A673 (cell line): ENCODE results near the gene TIGAR. TPM values are rescaled to one million over a fixed set of nuclear protein-coding genes. Genes with fewer than 3 reads are reported as not detected.

Source experiments
- BruUV-seq: library from RNA; stranded (reverse); fragments of 400-500 nt; replicated peaks from 2 replicates; lab custom pipeline; 2021; lab: Mats Ljungman, UMichigan
- CTCF ChIA-PET: fragments of 300-600 bp; sonication (Branson Sonifier 250); formaldehyde crosslinking; loops from one replicate; lab custom pipeline; 2022; ENCODE audit warnings: antibody characterized with exemption; lab: Charles Lee
- POLR2A ChIA-PET: fragments of 300-600 bp; sonication (Branson Sonifier 250); formaldehyde crosslinking; loops from one replicate; lab custom pipeline; 2022; ENCODE audit warnings: antibody characterized with exemption; ENCODE audit not compliant: low non-redundant PET; lab: Charles Lee
- DNase-seq: peaks from one replicate; pipeline ENCODE4 v3.0.0-alpha.2; 2015; ENCODE audit warnings: low spot score
- H3K27ac ChIP-seq: fragments of 200-600 bp; sonication (generic); 2 replicates; pipeline ENCODE4 v1.5.1; 2016; ENCODE audit warnings: mixed run types, low read depth, mild to moderate bottlenecking, mixed read lengths, antibody characterized with exemption, low read length; ENCODE audit not compliant: poor library complexity, severe bottlenecking
- H3K27me3 ChIP-seq: fragments of 200-600 bp; sonication (generic); replicated peaks from 2 replicates; pipeline ENCODE4 v1.6.1; 2017; ENCODE audit warnings: mixed run types, low read depth, mild to moderate bottlenecking, mixed read lengths, antibody characterized with exemption, low read length; ENCODE audit not compliant: insufficient read depth, poor library complexity
- H3K36me3 ChIP-seq: fragments of 200-600 bp; sonication (generic); 2 replicates; pipeline ENCODE4 v1.6.1; 2016; ENCODE audit warnings: mixed run types, mild to moderate bottlenecking, mixed read lengths, antibody characterized with exemption, low read length; ENCODE audit not compliant: insufficient read depth, poor library complexity, severe bottlenecking
- H3K4me1 ChIP-seq: fragments of 200-600 bp; sonication (generic); 2 replicates; pipeline ENCODE4 v1.6.1; 2017; ENCODE audit warnings: mixed run types, mild to moderate bottlenecking, mixed read lengths, antibody characterized with exemption, low read length; ENCODE audit not compliant: insufficient read depth, poor library complexity, severe bottlenecking
- H3K4me3 ChIP-seq: fragments of 200-600 bp; sonication (generic); 2 replicates; pipeline ENCODE4 v1.5.1; 2016; ENCODE audit warnings: low read depth, mixed run types, mild to moderate bottlenecking, mixed read lengths, low read length; ENCODE audit not compliant: poor library complexity, severe bottlenecking
- H3K9me3 ChIP-seq: fragments of 200-600 bp; sonication (generic); 2 replicates; pipeline ENCODE4 v1.6.1; 2016; ENCODE audit warnings: mixed run types, low read depth, mild to moderate bottlenecking, mixed read lengths, antibody characterized with exemption, low read length; ENCODE audit not compliant: poor library complexity, severe bottlenecking
- EZH2 ChIP-seq: fragments of 200-600 bp; sonication (generic); IDR thresholded peaks from 2 replicates; pipeline ENCODE4 v1.6.1; 2017; ENCODE audit warnings: borderline replicate concordance, low read depth, mild to moderate bottlenecking, mixed read lengths, antibody characterized with exemption, low read length; ENCODE audit not compliant: poor library complexity, severe bottlenecking
- intact Hi-C: fragments of 100-400 bp; cut with micrococcal nuclease; formaldehyde crosslinking; loops from one replicate; pipeline ENCODE4 v1.10.0; 2022; ENCODE audit not compliant: unreplicated experiment
- total RNA-seq: library from RNA; stranded (reverse); gene quantifications from 2 replicates; pipeline ENCODE4 v1.2.3, GENCODE V29; 2021
- TF ChIP-seq, protein P1 (sequence below): fragments of 300-800, 200-600 bp; sonication (generic); conservative IDR thresholded peaks from 2 replicates; pipeline ENCODE4 v1.5.1; 2017; ENCODE audit warnings: low read depth, mild to moderate bottlenecking, antibody characterized with exemption, low read length, moderate library complexity, mixed read lengths

The TIGAR gene
- total RNA-seq, 1 experiment from 2014 or later = 15.5 TPM

DNA sequence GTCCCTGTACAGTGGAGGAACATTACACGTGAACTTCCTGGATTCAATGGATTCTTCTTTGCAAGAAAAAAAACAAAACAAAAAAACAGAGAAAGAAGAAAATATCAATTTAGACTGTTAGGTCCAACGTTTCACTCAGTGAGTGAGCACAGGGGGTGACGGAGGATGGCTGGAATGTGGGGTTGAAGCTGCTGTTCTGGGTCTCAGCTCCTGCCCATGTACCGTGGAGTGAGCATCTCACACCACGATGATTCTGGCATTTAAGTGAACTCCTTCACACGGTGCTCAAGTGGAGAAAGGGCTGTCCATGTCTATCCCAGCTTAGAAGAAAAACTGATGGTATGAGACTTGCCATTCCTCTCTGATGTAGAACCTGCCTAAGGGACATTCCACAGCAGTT, 24.3 kb upstream of the TIGAR start:
- POLR2A ChIA-PET = no interaction called here
- CTCF ChIA-PET = no interaction called here
- H3K4me1 ChIP-seq = no peaks in the 10 kb centered on the region
- no peak overlapping the region for H3K27ac ChIP-seq
- no peak overlapping the region for H3K4me3 ChIP-seq
- no peak for TF ChIP-seq EZH2
- TF ChIP-seq, protein P1, sequence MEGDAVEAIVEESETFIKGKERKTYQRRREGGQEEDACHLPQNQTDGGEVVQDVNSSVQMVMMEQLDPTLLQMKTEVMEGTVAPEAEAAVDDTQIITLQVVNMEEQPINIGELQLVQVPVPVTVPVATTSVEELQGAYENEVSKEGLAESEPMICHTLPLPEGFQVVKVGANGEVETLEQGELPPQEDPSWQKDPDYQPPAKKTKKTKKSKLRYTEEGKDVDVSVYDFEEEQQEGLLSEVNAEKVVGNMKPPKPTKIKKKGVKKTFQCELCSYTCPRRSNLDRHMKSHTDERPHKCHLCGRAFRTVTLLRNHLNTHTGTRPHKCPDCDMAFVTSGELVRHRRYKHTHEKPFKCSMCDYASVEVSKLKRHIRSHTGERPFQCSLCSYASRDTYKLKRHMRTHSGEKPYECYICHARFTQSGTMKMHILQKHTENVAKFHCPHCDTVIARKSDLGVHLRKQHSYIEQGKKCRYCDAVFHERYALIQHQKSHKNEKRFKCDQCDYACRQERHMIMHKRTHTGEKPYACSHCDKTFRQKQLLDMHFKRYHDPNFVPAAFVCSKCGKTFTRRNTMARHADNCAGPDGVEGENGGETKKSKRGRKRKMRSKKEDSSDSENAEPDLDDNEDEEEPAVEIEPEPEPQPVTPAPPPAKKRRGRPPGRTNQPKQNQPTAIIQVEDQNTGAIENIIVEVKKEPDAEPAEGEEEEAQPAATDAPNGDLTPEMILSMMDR = no peak
- intact Hi-C loops = no loop called here
- no peaks in the 10 kb centered on the region for H3K36me3 ChIP-seq
- H3K9me3 ChIP-seq = no peaks in the 10 kb centered on the region
- BruUV-seq = no TSS peak
- peaks cover 12% of the 10 kb centered on the region for H3K27me3 ChIP-seq
- DNase-seq = no peak

DNA sequence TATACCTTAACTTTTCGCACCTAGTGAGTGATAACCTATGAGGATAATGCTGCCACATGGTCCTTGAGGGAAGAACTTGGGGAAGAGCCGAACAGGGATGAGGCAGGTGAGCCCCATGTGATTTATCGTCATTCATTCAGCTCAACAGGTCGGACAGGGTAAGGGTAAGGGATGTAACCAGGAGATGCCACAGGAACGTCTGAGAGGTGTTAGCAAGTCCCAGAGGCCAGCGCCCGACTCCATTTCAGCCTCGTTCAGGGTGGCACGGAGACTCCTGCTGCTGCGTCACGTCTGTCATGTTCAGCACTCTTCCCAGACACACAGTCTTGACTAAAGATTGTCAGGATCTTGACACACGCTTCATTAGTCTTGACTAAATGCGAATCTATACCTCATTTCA, 23.4 kb upstream of the TIGAR start:
- H3K36me3 ChIP-seq = no peaks in the 10 kb centered on the region
- H3K27me3 ChIP-seq = peaks cover 20% of the 10 kb centered on the region
- CTCF ChIA-PET = no interaction called here
- no peaks in the 10 kb centered on the region for H3K9me3 ChIP-seq
- TF ChIP-seq EZH2 = no peak
- TF ChIP-seq, protein P1 = no peak
- no peak for DNase-seq
- H3K4me3 ChIP-seq = no peak overlapping the region
- intact Hi-C loops = no loop called here
- no peaks in the 10 kb centered on the region for H3K4me1 ChIP-seq
- POLR2A ChIA-PET = no interaction called here
- H3K27ac ChIP-seq = no peak overlapping the region
- BruUV-seq = no TSS peak

DNA sequence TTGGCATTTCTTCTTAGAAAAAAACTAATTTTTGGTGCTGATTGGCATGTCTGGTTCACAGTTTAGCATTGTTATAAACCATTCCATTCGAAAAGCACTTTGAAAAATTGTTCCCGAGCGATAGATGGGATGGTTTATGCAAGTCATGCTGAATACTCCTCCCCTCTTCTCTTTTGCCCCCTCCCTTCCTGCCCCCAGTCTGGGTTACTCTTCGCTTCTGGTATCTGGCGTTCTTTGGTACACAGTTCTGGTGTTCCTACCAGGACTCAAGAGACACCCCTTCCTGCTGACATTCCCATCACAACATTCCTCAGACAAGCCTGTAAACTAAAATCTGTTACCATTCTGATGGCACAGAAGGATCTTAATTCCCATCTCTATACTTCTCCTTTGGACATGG, 20.1 kb upstream of the TIGAR start:
- TF ChIP-seq EZH2 = no peak
- TF ChIP-seq, protein P1 = no peak
- Histone ChIP-seq H3K4me3 (no peak overlapping the region), H3K27ac (no peak overlapping the region), H3K9me3 (no peaks in the 10 kb centered on the region), H3K36me3 (no peaks in the 10 kb centered on the region), H3K27me3 (peaks cover 47% of the 10 kb centered on the region), H3K4me1 (no peaks in the 10 kb centered on the region)
- no TSS peak for BruUV-seq
- ChIA-PET POLR2A (interaction anchor here (0.8 kb wide), 1 partner anchor 445 kb away, joined by 5 read pairs; no protein-coding TSS in a partner anchor), CTCF (no interaction called here)
- DNase-seq = no peak
- intact Hi-C loops = no loop called here
